Hematopoietic multipotent progenitor cell treated with erythropoietin and hydrocortisone succinate and interleukin-3 and kit ligand, for 6 days (in vitro differentiated cells): ENCODE data around the gene BARHL2.

Experiments used
- DNase-seq: peaks from one replicate; pipeline ENCODE4 v3.0.0-alpha.2; 2015

Gene BARHL2

DNA sequence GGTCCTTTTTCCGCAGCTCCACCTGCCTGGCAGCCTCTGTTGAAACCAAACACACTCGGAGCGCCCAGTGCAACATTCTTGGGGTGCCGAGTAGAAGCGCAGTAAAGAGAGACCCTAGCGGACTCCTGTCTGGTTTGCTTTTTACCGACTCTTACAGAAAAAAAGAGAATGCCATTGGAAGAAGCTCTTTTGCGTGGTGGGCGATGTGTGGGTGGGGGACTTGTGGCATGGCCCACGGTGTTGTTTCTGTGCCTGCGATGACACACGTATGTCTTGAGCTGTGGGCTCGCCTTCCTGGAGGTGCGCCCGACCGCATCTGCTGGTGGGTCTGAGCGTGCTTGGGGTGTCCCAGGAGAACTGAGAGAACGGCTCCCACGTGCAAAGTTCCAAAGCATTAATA is 7.3 kb upstream of the BARHL2 start:
- DNase-seq = no peak

DNA sequence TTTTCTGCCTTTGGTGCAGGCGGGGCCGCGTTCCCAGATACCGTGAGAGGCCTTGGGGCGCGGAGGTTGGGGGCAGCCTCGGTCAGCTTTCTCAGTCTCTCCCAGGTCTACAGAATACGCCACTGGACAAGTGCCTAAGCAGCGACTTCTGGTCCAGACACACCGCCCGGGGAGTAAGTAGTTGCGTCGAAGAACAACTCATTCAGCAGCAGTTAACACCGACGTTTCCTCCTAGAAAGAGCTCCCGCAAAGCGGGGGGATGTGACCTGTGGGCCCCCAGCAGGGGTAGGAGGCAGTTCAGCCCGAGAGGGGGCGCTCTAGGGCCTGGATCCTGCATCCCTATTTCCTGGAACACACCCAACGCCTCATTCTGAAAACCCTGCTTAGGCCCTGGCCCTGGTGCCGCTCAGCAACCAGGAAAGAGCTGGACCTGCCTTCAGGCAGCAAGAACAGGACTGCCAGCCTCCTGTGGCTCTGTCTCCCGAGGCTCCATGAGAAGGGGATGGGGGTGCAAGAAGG is 6.5 kb upstream of the BARHL2 start:
- peak; percentile 53 for DNase-seq

GRCh38 chr1:90722874-90723589 is 5.9 kb upstream of the BARHL2 start:
- DNase-seq = no peak

DNA sequence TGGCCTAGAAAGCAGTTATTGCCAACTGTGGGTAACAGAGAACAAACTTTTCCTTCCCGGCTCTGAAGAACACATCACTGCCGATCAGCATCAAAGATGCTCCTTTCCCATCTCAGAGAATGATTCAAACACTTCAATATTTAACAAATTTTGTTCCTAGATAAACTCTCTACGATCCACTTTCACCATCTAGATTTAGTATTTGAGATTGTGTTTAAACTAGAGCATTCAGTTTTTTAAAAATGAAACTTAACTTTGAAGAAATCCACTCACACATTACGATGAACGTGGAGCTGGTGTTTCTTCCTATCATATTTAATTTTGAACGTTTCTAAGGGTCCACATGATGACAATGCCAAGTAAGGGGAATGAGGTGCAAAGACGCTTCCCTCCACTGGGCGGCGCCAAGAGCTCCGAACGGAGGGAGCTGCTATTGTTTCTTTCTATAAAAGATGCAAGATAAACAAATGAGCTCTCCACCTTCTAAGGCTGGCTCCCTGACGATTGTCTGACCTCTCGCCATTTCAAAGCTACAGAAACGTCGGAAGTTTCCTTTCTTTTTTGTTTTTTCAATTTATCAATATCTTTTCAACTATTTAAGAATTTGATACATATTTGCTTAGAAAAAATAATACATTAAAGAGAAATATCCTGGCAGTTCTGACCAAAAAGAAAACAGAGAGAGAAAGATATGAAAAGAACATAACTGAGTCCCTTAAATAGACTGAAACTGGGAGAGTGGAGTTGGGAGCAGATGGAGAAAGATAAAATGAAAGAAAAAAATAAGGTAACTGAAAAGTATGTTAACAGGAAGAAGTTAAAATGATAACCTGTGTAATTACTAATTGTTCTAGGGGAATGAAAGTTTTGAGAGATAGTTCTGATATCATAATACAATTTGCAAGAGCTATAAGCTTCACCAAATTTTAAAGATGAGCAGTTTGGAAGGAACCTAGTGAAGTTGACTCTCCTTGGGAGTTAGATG is 4.4 kb upstream of the BARHL2 start:
- peak; percentile 84 for DNase-seq

GRCh38 chr1:90720145-90720636 is 3.1 kb upstream of the BARHL2 start:
- DNase-seq = no peak

DNA sequence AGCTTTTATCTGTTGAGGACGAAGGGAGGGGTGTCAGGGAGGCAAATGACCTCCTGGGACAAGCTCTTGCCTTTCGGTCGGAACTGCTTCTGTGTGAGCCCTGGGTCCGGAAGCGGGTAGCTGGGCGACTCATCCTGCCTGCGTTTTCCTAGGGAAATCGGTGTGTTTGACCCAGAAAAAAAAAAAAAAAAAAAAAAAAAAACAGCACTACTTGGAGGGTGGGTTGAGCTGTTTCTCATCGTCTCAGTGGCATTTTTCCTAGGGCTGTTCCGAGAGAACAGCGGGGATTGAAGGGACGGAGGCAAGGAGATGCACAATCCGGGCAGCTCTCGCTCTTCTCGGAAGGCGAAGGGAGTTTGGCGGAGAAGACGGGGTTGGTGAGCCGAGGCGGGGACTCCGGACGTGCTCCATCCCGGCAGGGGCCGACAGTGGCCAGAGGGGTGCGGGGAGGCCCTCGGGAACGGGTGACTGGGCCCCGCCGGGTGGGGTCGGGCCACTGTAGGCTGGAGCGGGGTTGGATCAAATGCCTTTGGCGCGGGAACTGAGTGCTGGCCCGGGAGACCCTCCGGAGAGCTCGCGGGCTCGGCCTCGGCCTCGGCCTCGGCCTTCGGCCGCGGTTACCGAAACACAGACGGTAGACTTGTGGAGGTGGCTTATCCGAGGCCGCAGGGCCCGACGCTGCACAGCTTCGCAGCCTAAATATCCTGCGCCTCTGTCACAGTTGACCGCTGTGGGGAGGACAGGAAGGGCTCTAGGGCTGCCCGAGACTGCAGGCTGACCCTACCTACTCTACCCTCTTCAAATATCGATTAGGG is 2.4 kb upstream of the BARHL2 start:
- no peak for DNase-seq

DNA sequence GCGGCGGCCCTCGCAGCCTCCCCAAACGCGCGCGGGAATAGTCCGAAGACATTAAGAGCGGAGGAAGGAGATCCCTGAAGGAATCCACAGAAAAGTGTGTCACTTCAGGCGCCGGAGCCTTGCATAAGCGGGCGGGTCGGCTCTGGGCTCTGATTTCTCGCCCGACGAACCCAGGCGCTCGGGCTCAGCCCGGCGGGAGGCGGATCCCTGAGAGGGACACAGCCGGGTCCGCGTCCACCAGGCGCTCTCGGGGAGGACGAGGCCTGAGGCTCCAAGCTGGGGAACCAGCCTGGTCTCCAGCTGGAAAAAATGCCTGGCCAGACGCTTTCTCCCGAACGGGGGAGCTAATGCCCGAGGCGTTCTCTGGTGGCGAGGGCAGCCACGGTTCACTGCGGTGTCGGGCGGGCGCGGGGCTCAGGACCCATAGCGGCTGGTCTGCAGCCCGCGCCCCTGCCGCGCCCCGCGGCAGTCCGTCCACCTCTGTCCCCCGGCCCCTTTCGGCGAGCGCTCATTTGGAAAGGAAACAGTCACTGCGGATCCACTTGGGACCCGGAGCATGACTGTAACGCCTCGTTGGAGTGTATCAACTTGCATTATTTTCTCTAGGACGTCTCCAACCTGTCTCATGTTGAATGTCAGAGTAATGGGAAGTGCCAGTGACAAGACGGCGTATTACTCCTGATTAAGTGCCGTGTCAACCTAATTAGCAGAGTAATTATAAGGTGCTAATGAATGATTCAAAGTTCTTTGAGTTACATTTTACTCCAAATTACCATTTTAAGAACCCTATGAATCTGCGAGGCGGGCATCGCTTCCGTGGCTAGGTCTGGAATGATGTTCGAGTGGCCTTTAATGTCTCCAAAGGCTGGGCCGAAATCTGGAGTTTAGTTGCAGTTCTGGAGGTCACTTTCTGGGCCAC is 1.6 kb upstream of the BARHL2 start:
- DNase-seq = no peak

- peak; percentile 39 for DNase-seq
These were observed 736 bp upstream of the BARHL2 start for GRCh38 chr1:90717665-90718410.

DNA sequence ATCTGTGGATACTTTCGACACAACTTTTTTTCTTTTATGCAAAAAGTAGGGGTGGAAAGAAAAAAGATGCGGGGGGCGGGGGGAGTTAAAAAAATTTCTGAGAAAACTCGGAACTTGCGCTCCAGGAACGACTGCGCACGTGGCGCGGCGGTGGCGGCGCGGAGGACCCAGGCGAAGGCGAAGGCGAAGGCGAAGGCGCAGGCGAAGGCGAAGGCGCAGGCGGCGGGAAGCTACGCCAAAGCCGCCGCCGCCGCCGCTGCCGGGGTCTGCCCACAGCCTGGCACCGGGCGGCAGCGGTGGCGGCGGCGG is 208 bp upstream of the BARHL2 start:
- DNase-seq = no peak

GRCh38 chr1:90716243-90716551 is 905 bp downstream of the BARHL2 start:
- no peak for DNase-seq

DNA sequence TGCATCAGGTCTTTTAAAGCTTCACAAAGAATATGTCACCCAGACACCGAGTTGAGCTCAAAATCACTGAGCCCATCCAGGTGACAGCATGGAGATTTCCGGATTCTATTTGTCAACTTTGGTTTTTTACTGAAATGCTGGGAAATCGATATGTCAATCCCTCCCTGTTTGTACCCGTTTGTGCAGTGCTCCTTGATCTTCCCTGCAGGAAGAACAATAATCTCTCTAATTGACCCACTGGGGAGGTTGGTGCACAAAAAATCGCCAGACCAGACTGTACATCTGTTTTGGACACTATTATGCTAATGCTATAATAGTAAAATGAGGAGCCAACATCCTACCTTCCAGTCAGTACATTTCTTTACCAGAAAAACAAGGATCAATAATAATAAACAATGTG is 1.8 kb downstream of the BARHL2 start:
- DNase-seq = no peak

DNA sequence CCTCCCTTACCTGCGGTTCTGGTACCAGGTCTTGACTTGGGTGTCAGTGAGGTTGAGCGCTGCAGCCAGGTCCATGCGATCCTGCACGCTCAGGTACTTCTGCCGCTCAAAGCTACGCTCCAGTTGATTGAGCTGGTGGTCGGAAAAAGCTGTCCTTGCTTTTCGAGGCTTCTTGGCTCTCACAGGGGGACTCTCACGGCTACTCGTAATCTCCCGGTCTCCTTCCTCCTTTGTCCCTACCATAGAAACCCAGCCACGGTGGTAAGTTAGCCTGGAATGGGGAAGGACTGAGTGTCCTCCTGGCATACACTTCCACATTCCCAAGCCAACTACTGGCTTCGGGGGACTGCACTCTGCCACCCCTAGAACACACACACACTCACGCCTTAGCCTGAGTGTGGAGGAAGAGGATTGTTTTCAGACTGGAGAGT is 2.6 kb downstream of the BARHL2 start:
- no peak for DNase-seq

DNA sequence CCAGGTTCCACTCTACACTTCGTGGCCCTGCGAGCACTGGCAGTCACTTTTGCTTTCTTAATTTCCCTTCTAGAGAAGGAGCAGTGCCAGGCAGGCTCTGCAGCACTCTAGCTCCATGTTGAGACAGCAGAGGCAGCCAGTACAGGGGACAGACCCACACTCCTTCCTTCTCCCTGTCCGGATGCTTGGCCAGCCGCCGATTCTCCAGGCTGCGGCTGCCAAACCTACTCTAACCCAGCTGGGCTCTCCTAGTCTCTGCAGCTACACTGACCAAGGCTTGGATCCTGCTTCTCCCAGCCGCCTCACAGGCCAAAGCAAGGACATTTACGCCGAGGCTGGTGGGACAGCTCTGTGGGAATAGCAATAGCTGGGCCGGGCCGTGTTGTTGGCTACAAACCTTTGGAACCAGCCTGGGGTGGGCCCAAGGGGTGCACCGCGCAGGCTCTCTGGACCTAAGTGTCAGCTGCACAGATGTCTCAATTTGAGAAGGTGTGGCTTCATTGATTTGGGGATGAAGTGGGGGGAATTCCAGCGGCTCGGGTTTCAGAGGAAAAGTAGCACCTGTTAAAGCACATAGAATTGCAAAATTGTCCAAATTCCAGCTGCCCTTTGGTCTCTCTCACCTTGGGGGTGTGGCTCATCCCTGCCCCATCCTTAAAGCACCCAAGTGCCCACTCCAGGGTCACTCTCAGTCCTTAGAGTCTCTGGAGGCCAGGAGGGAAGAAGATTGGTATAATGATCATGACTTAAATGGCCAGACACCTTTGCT is 3.2 kb downstream of the BARHL2 start:
- DNase-seq = no peak

GRCh38 chr1:90712915-90713730 is 4.0 kb downstream of the BARHL2 start:
- DNase-seq = no peak

DNA sequence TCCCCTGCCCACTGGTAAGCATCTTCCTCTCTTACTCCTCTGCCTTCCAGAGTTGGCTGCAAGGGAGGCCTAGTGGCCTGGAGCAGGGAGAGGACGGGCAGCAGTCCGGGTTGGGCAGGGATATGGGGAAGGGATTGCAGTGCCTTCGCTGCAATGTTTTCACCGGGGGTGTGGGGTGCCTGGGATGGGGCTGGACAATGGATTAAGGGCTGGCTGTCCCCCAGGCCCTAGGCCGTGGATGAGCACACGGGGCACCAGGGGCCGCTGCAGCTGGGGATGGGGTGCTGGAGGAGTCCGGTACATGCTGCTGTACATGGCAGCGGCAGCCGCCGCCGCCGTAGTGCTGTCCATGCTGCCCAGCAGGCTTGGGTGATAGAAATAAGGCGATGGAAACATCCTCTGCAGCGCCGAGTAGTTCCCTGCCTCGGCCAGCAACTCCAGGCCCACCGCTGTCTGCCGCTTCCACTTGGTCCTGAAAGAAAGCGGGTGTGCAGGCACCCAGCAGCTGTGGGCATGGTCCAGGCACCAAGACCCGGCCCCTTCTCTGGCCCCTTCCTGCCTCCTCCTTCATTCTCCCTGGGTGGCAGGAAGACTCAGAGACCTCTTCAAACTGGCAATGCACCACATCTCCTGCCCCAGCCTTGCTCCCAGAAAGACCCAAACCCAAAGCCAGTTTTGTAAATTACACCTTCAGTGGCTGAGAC is 4.8 kb downstream of the BARHL2 start:
- DNase-seq = no peak

GRCh38 chr1:90711696-90712095 is 5.4 kb downstream of the BARHL2 start:
- DNase-seq = no peak

GRCh38 chr1:90710579-90711536 is 6.2 kb downstream of the BARHL2 start:
- no peak for DNase-seq

GRCh38 chr1:90709535-90709934 is 7.6 kb downstream of the BARHL2 start:
- no peak for DNase-seq
